ENCODE measurements around the gene ZRANB1. TPM values are rescaled to one million over a fixed set of nuclear protein-coding genes. Genes with fewer than 3 reads are reported as not detected.

Gene ZRANB1
- total and polyA plus RNA-seq, 2 experiments from 2014 or later, result 4.2 to 26.7 TPM

GRCh38 chr10:124995605-124996004 lies 53.7 kb downstream of the ZRANB1 start:
- no peaks in the 10 kb centered on the region for H3K9me2 ChIP-seq (ENCODE audit: insufficient read depth)
- no peak overlapping the region for H3K4me3 ChIP-seq
- peak overlapping the region; percentile 59; the same call in 1 of the 2 replicates for H3K27ac ChIP-seq (ENCODE audit: low read depth)
- peaks cover 31% of the 10 kb centered on the region for H3K36me3 ChIP-seq (ENCODE audit: insufficient read depth)
- peaks cover 5% of the 10 kb centered on the region for H3K79me2 ChIP-seq (replicated peaks; ENCODE audit: insufficient read depth)
- Mint-ChIP-seq H3K4me3 (no peak overlapping the region), H3K36me3 (ENCODE audit: low read depth) (peaks cover 100% of the 10 kb centered on the region), H3K27me3 (ENCODE audit: insufficient read depth, low read depth, poor library complexity) (peaks cover 66% of the 10 kb centered on the region), H3K4me1 (peaks cover 2% of the 10 kb centered on the region; the same call in 1 of the 3 replicates), H3K9me3 (peaks cover 3% of the 10 kb centered on the region; the same call in 2 of the 3 replicates), H3K27ac (peak overlapping the region; percentile 65; the same call in 1 of the 2 replicates)
- no peak overlapping the region for H2AFZ ChIP-seq
- peaks cover 47% of the 10 kb centered on the region for H3F3A ChIP-seq (replicated peaks; ENCODE audit: low read depth)
- TF ChIP-seq JUNB (IDR thresholded peaks at IDR 0.05; ENCODE audit: unreplicated experiment) (no peak), ZNF114 (CRISPR knock-in tag; IDR thresholded peaks at IDR 0.05) (no peak), STAT1 (IDR thresholded peaks at IDR 0.05; ENCODE audit: unreplicated experiment) (no peak), REST (IDR thresholded peaks at IDR 0.05; ENCODE audit: unreplicated experiment) (no peak), ETS1 (IDR thresholded peaks at IDR 0.05) (no peak), CTCF (conservative IDR thresholded peaks at IDR 0.05; ENCODE audit: low read depth in 2 of 2) (no peak), CREB1 (CRISPR knock-in tag; IDR thresholded peaks at IDR 0.05; ENCODE audit: low read depth) (no peak), EZH2 (IDR thresholded peaks at IDR 0.05; ENCODE audit: low read depth, unreplicated experiment) (no peak), NANOG (IDR thresholded peaks at IDR 0.05; ENCODE audit: borderline replicate concordance) (no peak), EZH2phosphoT487 (IDR thresholded peaks at IDR 0.05; ENCODE audit: unreplicated experiment) (no peak), POLR2AphosphoS5 (IDR thresholded peaks at IDR 0.05; ENCODE audit: low read depth) (no peak), ZNF331 (CRISPR knock-in tag; IDR thresholded peaks at IDR 0.05; ENCODE audit: low read depth) (no peak), ZNF462 (CRISPR knock-in tag; IDR thresholded peaks at IDR 0.05) (no peak)
- no peaks in the 10 kb centered on the region; the same call in 1 of the 2 replicates for H3K4me1 ChIP-seq (ENCODE audit: insufficient read depth)
- ATAC-seq (no peak), DNase-seq (ENCODE audit: low spot score) (no peak)
- no peak overlapping the region for H3K4me2 ChIP-seq
- no peaks in the 10 kb centered on the region for H3K27me3 ChIP-seq (ENCODE audit: insufficient read depth)
- peaks cover 30% of the 10 kb centered on the region for H4K20me1 ChIP-seq (replicated peaks; ENCODE audit: insufficient read depth)
